DND-41 (cell line): ENCODE data around the gene JUP.

Source experiments
- ATAC-seq: fragments of 200-7000 bp; cut with Tn5 transposase; 3 replicates; pipeline ENCODE4 v1.9.1; 2021; ENCODE audit warnings: low read depth; ENCODE audit not compliant: insufficient read depth
- DNase-seq: peaks from one replicate; pipeline ENCODE4 v3.0.0-alpha.2; 2020
- H2AFZ ChIP-seq: 2 replicates; pipeline ENCODE4 v1.6.0; 2012; ENCODE audit warnings: low read depth, low read length
- H3K27ac ChIP-seq: 2 replicates; pipeline ENCODE4 v1.5.1; 2012; ENCODE audit warnings: low read length, inconsistent platforms
- H3K27me3 ChIP-seq: fragments of 200-600 bp; sonication (generic); 2 replicates; pipeline ENCODE4 v1.6.0; 2012; ENCODE audit warnings: low read length, mild to moderate bottlenecking, inconsistent platforms; ENCODE audit not compliant: insufficient read depth, poor library complexity
- H3K36me3 ChIP-seq: 2 replicates; pipeline ENCODE4 v1.5.1; 2012; ENCODE audit warnings: low read length, inconsistent platforms; ENCODE audit not compliant: insufficient read depth
- H3K4me1 ChIP-seq: 2 replicates; pipeline ENCODE4 v1.5.1; 2012; ENCODE audit warnings: mild to moderate bottlenecking, low read length; ENCODE audit not compliant: insufficient read depth
- H3K4me2 ChIP-seq: 2 replicates; pipeline ENCODE4 v1.6.0; 2012; ENCODE audit warnings: mild to moderate bottlenecking, moderate library complexity, low read length, inconsistent platforms; ENCODE audit not compliant: insufficient read depth
- H3K4me3 ChIP-seq, 2 experiments: fragments of 200-600 bp in 1 of 2; shearing (Covaris generic) in 1 of 2; 2 replicates each; pipeline ENCODE4 v1.5.1; 2012 to 2016; ENCODE audit warnings: inconsistent platforms in 2 of 2, low read length in 2 of 2, mild to moderate bottlenecking in 2 of 2, low read depth in 1 of 2, moderate library complexity in 1 of 2
- H3K79me2 ChIP-seq: 2 replicates; pipeline ENCODE4 v1.6.0; 2012; ENCODE audit warnings: low read length, inconsistent platforms; ENCODE audit not compliant: insufficient read depth
- H3K9ac ChIP-seq: 2 replicates; pipeline ENCODE4 v1.6.0; 2012; ENCODE audit warnings: low read depth, mild to moderate bottlenecking, inconsistent platforms, low read length, moderate library complexity
- H3K9me3 ChIP-seq: 2 replicates; pipeline ENCODE4 v1.5.1; 2012; ENCODE audit warnings: low read length, moderate library complexity, mild to moderate bottlenecking, inconsistent platforms; ENCODE audit not compliant: insufficient read depth, severe bottlenecking
- H4K20me1 ChIP-seq: 2 replicates; pipeline ENCODE4 v1.6.0; 2012; ENCODE audit warnings: low read length; ENCODE audit not compliant: insufficient read depth
- CTCF ChIP-seq: IDR thresholded peaks from 2 replicates; pipeline ENCODE4 v1.5.1; 2012; ENCODE audit warnings: borderline replicate concordance, low read length, moderate library complexity, mild to moderate bottlenecking; ENCODE audit not compliant: poor library complexity, severe bottlenecking; ENCODE audit errors: extremely low read depth
- EZH2 ChIP-seq: IDR thresholded peaks from 3 replicates; pipeline ENCODE4 v1.6.1; 2012; ENCODE audit warnings: borderline replicate concordance, low read depth, mild to moderate bottlenecking, moderate library complexity, low read length, inconsistent platforms; ENCODE audit not compliant: severe bottlenecking

JUP gene

GRCh38 chr17:41785859-41786226 is 668 bp downstream of the JUP start:
- H3K9ac ChIP-seq: no peak overlapping the region
- ATAC-seq (no peak), DNase-seq (no peak)
- no peaks in the 10 kb centered on the region for H3K4me1 ChIP-seq
- peaks cover 4% of the 10 kb centered on the region for H3K27me3 ChIP-seq
- no peak overlapping the region for H3K4me3 ChIP-seq
- no peak overlapping the region for H3K27ac ChIP-seq
- H3K9me3 ChIP-seq: no peaks in the 10 kb centered on the region
- no peak overlapping the region for H3K4me2 ChIP-seq
- H3K36me3 ChIP-seq: no peaks in the 10 kb centered on the region
- no peak overlapping the region for H2AFZ ChIP-seq
- no peak for TF ChIP-seq CTCF
- no peak for TF ChIP-seq EZH2
- no peaks in the 10 kb centered on the region for H3K79me2 ChIP-seq
- H4K20me1 ChIP-seq: no peaks in the 10 kb centered on the region

DNA sequence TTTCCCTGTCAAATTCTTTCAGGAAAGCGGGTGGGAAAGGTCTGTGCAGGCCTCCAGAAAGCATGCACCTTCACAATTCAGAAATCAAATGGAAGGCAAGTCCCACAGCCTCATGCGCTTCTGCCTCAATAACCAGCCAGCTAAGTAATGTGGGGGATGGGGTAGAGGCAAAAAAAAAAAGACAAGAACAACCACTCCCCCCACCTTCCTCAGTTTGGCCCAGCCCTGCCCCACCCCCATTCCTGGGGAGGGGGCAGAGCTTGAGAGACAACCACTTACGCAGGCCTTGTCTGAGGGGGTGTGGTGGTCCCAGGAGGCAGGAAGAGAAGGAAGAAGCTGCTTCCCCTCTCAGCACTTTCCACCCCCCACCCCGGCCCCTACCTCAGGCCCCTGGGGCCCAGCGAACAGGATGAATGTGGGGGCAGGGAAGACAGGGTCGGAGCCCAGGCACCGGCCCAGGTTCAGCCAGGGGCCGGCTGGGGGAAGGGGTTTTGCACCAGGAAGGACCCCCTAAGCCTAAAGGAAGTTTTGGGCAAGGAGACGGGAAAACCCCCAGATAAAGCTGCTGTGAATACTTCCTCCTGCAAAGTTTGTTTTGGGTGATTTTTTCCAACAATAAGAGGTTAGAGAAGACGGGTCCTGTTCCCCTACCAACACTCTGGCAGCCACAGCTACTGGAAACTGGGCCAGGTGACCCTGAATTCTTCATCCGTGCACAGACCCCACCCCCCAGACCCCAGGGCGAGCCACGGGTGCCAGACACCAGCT is 1.2 kb downstream of the JUP start:
- Histone ChIP-seq H3K4me1 (no peaks in the 10 kb centered on the region), H2AFZ (no peak overlapping the region), H4K20me1 (no peaks in the 10 kb centered on the region), H3K9me3 (no peaks in the 10 kb centered on the region), H3K4me3 (no peak overlapping the region), H3K79me2 (no peaks in the 10 kb centered on the region), H3K36me3 (no peaks in the 10 kb centered on the region), H3K27me3 (peaks cover 4% of the 10 kb centered on the region), H3K4me2 (no peak overlapping the region), H3K27ac (no peak overlapping the region), H3K9ac (no peak overlapping the region)
- ATAC-seq (no peak), DNase-seq (no peak)
- TF ChIP-seq CTCF (no peak), EZH2 (no peak)

- Histone ChIP-seq H3K79me2 (no peaks in the 10 kb centered on the region), H3K9me3 (no peaks in the 10 kb centered on the region), H3K4me2 (no peak overlapping the region), H3K36me3 (no peaks in the 10 kb centered on the region), H3K27ac (no peak overlapping the region), H3K4me1 (no peaks in the 10 kb centered on the region), H2AFZ (no peak overlapping the region), H3K27me3 (peaks cover 4% of the 10 kb centered on the region), H4K20me1 (no peaks in the 10 kb centered on the region), H3K4me3 (no peak overlapping the region), H3K9ac (no peak overlapping the region)
- no peak for DNase-seq
- TF ChIP-seq EZH2: no peak
- TF ChIP-seq CTCF: no peak
- ATAC-seq: no peak
Observed at GRCh38 chr17:41784207-41784744, 2.2 kb downstream of the JUP start.
